AG09319 (cell line): ENCODE results near the gene ASPHD1.

Experiments
- DNase-seq: peaks from one replicate; pipeline ENCODE4 v3.0.0-alpha.2; 2010; ENCODE audit warnings: low read depth; ENCODE audit errors: extremely low read depth
- CTCF ChIP-seq: IDR thresholded peaks from 2 replicates; pipeline ENCODE4 v1.5.1; 2011; ENCODE audit warnings: low read depth, mild to moderate bottlenecking, inconsistent platforms, low read length, moderate library complexity

Gene ASPHD1

GRCh38 chr16:29921034-29921385 lies 20.7 kb downstream of the ASPHD1 start:
- no peak for DNase-seq
- no peak for TF ChIP-seq CTCF

GRCh38 chr16:29922326-29922725 lies 22.0 kb downstream of the ASPHD1 start:
- no peak for TF ChIP-seq CTCF
- DNase-seq = no peak

DNA sequence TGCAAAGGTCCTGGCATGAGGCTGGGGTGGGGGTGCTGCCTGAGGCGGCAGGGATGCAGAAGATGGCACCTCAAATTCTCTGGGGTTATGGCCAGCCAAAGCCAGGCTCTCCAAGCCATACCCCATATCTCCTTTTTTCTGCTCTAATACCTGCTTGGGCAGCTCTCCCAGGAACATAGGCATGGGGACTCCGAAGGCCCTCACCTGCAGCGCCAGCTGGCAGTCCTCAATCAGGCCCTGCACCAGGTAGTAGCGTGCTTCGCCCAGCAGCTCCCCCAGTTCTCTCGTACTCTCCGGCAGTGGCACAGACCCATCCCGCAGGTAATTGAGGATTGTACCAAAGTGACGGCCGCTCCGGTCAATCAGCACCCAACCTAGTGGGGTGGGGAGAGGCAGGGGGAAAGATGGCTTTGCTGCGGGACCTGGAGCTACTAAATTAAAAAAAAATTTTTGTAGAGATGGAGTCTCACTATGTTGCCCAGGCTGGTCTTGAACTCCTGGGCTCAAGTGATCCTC lies 22.8 kb downstream of the ASPHD1 start:
- TF ChIP-seq CTCF = no peak
- no peak for DNase-seq

DNA sequence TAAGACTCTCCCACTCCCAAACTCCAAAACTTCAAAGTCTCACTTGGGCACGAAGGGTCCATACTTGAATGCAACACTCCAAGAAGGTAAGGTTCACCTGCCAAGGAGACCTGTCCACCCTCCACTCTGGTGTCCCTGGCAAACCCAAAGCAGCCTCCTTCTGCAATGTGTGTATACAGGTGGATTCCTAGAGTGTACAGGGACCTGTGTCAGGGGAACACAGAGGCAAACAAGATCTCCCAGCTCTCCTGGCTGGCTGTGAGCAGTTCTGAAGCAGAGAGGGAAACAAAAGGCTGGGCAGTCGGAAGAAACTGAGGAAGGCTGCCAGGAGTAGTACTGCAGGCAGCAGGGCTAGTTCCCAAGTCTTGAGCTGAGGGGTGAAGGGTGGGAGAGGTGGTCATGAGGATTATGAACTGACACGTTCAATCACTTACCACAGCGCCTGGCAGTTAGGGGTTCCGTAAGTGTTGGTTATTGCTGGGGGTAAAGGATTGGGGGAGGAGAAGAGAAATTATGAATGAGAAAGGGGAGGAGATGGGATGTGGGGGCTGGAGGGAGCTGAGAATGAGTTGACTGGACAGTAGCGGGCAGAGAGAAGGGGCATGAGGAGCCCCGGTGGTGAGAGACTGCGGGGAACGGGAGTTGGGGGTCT lies 24.9 kb downstream of the ASPHD1 start:
- no peak for TF ChIP-seq CTCF
- DNase-seq = no peak

GRCh38 chr16:29925781-29926710 lies 25.8 kb downstream of the ASPHD1 start, which contains the start of gene KCTD13:
KCTD13 (minus strand) TSS chr16:29926226; CDS start chr16:29926033, 193 bp downstream.
- DNase-seq = peak; percentile 44
- no peak for TF ChIP-seq CTCF

DNA sequence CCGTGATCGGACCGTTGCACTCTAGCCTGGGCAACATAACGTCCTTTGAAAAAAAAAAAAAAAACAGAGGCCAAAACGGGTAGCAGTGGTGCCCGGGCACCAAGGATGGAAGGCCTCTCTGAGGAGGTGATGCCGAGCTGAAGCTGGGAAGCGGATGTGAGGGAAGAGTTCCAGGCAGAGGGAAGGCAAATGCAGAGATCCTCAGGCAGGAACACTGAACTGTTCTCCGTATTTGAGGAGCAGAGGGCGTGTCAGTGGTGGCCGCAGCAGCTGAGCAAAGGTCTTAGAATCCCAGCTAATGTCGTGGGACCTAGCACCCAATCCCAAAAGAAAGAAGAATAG lies 26.4 kb downstream of the ASPHD1 start:
- TF ChIP-seq CTCF = no peak
- DNase-seq = no peak
